ENCODE measurements around the gene ATP6V0E2.

Gene ATP6V0E2

DNA sequence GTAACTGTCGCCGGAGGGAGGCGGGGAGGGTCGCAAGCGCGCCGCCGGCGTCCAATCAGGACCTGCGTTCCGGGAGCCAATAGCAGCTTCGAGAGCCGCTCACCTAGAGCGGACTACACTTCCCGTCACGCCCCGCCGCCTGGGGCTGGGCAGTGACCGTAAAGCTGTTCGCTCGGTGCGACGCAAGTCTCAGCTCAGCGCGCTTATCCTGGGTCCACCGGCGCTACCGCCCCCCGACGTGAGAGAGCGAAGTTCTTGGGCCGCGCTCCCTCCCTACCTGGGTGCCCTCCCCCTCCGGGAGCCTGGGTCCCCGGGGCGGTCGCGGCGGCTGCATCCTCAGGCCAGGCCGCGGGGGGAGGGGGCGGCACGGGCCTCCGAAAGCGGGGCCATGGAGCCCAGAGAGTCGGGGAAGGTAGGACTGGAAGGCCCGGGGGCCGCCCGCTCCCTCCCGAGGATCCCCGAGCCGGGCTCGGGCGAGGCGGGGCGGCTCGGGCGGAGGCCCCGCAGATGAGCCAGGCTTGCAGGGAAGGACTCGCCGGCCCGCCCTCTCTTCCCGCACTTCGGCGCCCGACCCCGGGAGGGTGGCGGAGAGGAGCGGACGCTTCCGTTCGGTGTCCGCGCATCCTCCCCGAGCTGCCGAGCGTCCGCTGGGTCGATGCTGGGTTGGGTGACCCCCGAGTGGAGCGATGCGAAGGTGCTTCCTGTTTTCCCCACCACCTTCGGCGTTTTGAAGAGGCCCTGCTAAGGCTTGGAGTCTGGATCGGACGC, 35.4 kb upstream of the ATP6V0E2 start, which contains the start of gene ZNF862:
Gene ZNF862 (plus strand): TSS at position 152 of the 768 bp plus-strand sequence. CDS start 237 bp downstream, at position 389.
- peak; percentile 86 for FAIRE-seq

DNA sequence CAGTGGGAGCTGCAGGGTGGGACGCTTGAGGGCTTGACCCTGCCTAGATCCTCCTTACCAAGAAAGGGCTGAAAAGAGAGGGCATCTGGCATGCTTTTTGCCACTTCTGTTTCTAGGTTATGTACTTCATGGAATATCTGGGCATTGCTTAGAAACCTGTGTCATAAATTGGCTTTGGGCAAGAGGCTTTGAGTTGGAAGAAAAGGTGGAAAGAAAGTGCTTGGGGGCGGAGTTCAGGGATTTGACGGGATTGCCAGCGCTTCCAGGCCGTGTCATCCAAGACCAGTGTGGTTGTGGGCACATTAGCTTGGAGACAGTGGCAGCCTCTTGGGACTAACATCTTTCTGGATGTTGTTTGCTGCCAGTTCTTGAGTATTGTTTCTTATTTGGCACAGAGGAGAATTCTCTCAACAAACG, 34.8 kb upstream of the ATP6V0E2 start:
- DNase-seq (ENCODE audit: insufficient read length, low spot score) (no peak), FAIRE-seq (no peak)

More for the DNA sequence above, 35.4 kb upstream of the ATP6V0E2 start, which contains the start of gene ZNF862:
- peak; percentile 95 for DNase-seq (ENCODE audit: insufficient read length, low spot score)

DNA sequence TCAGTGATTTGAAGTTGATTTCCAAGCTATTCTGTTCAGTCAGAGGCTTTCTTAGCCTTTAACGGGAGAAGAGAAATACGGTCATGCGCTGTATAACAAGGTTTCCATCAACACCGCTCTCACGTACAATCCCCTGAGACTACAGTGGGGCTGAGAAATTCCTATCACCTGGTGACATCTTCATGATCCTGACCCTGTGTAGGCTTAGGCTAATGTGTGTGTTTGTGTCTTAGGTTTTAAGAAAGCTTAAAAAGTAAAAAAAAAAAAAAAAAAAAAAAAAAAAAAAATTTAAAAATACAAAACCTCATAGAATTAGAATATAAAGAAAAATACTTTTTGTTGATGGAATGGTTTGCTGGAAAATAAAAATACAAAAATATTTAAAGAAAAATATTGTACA, 33.8 kb upstream of the ATP6V0E2 start:
- no peak for DNase-seq (ENCODE audit: insufficient read length, low spot score)
- no peak for FAIRE-seq

DNA sequence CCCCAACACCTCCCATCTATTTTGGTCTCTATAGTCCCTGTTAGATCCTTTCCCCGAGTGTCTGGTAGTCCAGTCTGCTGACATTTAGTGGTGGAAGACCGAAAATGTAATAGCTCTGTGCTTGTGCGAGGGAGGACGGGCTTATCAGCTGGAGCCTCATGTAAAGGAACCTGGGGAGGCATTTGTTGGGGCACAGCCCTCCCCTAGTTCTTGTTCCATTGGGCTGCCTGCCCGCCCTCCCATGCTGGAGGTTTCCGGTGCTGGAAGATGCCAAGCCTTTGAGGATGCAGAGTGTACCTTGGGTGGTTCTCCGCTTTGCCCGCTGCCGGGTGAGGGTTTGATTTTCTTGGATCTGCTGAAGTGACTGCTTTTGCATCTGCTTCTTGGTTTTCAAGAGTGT, 30.2 kb upstream of the ATP6V0E2 start:
- DNase-seq (ENCODE audit: insufficient read length, low spot score) (no peak), FAIRE-seq (no peak)

DNA sequence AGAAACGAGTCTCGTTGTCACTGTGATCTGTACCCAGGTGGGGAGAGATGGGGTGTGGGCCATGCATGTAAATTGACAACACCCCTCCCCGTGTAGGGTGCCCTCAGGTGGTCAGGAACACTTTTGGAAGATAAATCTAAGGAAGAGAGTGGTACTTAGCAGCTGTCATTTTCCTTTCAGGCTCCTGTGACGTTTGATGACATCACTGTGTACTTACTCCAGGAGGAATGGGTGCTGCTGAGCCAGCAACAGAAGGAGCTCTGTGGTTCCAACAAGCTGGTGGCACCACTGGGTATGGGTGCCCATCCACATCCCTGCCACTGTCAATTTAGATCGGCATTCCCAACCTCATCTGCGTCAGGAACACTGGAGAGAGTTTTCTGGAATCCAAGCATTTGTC, 29.3 kb upstream of the ATP6V0E2 start:
- FAIRE-seq (no peak), DNase-seq (ENCODE audit: insufficient read length, low spot score) (no peak)

DNA sequence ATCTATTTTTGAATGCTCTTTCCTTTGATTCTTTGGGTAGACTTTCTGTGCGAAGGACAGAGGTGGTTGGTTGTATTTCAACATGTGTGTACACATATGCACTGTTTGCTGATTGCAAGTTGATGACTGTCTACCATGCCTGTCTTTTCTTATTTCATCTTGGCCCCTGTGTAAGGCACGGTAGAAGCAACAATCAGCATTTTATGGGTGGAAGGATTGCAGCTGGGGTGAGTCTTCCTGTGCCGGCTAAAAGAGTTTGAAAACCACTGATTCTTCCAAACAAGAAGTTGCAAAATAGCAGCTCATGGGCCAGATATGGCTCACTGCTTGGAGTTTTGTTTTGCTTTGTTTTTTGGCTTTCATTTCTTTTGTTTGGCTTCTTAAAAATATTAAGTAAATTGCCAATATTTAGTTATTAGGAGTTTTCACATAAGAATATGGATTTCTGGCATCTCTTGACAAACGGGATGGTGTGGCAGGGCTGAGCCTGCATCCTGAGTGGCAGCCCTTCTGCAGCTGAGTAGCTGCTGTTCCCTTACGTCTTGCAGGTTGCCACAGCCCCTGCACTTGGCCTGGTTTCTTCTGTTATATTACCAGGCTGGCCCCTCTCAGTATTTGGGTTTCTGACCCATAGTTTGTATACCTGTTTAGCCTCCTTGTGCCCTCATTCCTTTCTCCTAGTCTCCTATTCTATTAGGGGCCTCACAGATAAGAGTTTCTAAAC, 28.4 kb upstream of the ATP6V0E2 start:
- DNase-seq (ENCODE audit: insufficient read length, low spot score), result no peak
- FAIRE-seq, result no peak

DNA sequence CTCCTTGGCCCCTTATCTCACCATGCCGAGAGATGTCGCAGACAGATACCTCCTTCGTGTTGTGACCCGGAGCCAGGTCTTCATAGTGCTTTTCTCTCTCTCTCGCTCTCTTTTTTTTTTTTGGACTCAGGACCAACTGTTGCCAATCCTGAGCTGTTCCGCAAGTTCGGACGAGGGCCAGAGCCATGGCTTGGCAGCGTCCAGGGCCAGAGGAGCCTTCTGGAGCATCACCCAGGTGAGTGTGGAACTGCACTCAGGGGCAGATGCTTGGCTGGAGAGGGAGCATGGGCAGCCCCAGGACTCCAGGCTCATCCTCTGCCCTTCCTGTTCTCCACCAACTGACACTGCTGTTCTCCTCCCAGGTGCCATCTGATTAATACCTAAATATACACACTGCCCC, 27.7 kb upstream of the ATP6V0E2 start:
- FAIRE-seq (no peak), DNase-seq (ENCODE audit: insufficient read length, low spot score) (no peak)

DNA sequence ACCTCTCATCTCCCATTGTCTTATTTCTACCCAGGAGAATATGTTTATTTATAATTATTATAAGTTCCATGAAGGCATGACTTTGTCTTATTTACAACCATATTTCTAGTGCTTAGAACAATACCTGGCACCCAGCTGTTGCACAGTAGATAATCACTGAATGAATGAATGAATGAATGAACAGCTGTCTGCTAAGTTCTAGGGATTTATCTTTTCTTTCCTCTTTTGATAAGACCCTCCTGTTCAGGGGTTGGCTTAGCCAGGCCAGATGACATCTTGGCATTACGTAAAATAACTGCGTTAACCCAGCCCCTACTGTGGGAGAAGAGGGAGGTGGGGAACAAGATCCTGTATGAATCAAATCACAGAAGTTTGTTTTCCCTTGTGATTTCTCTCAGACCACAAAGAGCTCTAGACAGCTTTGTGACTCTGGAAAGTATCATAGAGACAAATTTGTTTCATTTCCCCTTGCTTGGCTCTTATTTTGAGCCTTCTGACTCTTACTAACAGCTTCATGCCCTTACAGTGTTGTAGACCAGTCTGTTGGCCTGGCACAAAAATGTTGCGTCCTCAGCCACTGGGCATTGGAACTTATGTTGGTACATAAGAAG, 27.2 kb upstream of the ATP6V0E2 start:
- no peak for DNase-seq (ENCODE audit: insufficient read length, low spot score)
- no peak for FAIRE-seq

DNA sequence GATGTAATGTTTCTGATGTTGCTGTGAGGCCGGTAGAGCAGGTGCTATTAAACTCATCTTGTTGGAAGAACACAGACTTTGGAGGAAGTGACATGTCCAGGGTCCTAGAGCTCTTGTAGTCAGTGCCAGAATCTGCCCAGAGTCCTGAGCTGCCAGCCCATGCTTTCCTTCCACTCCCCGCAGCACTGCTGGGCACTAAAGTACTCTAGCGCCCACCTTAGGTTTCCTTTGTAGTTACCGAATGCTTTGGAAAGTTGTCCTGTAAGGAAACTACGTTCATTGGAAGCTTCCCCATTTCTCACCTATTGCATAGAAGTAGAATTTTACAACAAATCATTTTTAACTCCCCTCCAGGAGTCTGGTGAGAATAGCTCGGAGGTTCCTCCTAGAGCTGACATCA, 24.6 kb upstream of the ATP6V0E2 start:
- no peak for DNase-seq (ENCODE audit: insufficient read length, low spot score)
- no peak for FAIRE-seq

DNA sequence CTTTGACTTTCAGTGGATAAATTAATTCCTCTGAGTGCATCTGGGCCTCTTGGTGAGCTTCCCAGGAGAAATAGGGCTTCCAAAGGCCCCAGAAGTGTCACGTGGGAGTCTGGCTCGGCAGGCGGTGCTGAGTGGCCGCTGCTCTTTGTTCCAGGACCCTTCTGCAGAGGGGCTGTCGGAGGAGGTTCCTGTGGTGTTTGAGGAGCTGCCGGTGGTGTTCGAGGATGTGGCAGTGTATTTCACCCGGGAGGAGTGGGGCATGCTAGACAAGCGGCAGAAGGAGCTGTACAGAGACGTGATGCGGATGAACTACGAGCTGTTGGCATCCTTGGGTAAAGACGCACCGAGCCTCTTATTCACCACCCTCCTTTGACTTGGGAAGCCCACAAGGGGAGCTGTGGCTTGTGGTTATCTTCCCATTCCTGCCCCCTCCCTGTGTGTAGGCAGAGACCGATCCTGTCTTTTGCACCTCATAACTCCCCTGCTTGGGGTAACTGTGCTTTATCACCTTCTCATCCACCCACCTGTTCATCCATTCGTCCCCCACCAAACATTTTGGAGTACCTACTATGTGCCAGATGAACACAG, 23.7 kb upstream of the ATP6V0E2 start:
- DNase-seq (ENCODE audit: insufficient read length, low spot score) (no peak), FAIRE-seq (no peak)

DNA sequence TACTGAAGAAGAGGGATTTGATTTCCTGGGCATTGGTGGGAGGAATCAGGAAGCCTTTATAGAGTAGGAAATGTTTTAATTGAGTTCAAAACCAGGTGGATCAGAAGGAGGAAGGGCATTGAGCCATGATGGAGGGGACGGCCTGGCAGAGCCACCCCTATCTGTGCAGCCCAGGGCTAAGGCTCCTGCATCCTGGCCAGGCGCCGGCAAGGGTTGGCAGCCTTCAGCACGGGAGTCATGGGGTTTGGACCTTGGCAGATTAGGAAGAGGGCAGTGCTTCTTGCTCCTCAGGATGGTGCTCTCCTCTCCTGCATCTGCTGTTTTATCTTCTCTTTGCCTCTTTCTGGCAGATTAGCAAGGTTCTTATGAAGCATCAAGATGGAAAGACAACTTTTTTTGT, 23.1 kb upstream of the ATP6V0E2 start:
- DNase-seq (ENCODE audit: insufficient read length, low spot score) (no peak), FAIRE-seq (no peak)

DNA sequence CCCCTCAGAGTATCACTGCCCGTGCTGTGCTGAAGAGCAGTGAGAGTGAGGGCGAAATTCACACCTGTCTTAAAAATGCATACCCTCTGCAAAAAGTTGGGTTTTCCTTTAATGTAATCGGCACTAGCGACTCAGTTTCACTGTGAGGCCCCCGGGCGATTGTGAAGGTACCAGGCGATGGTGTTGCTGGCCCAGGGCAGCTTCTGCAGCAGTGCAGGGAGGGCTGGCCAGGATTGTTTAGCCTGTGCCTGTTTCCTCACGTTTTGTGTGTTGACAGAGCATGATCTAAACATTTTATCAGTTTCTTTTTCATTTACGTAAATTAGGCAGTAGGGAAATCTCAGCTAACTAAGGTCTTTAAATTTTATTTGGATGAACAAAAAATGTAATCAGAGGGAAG, 22.3 kb upstream of the ATP6V0E2 start:
- no peak for FAIRE-seq

DNA sequence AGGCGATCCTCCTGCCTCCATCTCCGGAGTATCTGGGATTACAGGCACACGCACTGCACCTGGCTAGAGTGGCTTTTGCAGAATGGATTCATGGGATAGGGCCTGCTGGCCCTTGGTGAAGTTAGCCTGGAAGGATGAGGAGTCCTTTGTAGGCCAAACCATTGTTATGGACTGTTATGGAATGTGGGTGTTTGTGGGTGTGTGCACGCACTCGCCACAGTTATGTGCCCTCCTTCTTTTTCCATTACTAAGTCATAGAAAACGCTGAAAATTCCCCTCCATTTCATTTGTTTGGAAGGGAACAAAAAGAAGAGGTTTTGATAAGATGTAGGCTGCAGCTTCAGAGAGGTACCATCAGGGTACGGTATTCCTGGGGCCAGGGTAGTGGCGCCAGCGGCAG, 20.6 kb upstream of the ATP6V0E2 start:
- FAIRE-seq (no peak), DNase-seq (ENCODE audit: insufficient read length, low spot score) (no peak)

More for the DNA sequence above, 22.3 kb upstream of the ATP6V0E2 start:
- DNase-seq (ENCODE audit: insufficient read length, low spot score), result no peak

DNA sequence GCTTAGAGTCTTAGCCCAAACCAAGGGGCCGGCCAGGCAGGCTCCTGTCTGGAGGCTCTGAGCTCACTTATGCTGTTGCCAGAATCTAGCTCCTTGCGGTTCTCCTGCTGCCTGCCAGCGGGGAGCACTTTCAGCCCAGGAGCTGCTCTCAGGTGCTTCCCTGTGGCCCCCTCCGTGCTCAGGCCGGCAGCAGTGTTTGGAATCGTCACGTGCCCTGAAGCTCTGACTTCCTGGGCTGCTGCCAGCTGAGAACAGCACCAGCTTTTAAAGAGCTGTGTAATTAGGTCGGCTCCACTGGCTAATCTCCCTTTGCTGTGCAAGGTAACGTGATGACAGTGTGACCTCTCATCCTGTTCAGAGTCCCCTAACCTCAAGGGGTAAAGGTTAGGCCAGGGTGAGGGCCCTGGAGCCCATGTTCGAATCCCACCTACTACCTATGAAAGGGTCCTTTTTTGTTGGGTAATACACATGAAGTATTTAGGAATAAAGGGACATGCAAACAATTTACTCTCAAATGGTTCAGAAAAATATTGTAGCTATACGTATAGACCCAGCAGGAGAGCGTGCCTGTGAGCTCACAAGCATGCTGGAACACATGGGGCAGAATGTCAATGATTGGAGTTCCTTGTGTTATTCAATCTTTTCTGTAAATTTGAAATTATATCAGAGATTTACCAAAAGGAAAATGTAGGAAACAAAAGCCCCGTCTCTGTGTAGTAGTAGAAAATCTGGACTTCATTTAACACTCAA, 19.0 kb upstream of the ATP6V0E2 start:
- DNase-seq (ENCODE audit: insufficient read length, low spot score) (peak; percentile 30), FAIRE-seq (no peak)

DNA sequence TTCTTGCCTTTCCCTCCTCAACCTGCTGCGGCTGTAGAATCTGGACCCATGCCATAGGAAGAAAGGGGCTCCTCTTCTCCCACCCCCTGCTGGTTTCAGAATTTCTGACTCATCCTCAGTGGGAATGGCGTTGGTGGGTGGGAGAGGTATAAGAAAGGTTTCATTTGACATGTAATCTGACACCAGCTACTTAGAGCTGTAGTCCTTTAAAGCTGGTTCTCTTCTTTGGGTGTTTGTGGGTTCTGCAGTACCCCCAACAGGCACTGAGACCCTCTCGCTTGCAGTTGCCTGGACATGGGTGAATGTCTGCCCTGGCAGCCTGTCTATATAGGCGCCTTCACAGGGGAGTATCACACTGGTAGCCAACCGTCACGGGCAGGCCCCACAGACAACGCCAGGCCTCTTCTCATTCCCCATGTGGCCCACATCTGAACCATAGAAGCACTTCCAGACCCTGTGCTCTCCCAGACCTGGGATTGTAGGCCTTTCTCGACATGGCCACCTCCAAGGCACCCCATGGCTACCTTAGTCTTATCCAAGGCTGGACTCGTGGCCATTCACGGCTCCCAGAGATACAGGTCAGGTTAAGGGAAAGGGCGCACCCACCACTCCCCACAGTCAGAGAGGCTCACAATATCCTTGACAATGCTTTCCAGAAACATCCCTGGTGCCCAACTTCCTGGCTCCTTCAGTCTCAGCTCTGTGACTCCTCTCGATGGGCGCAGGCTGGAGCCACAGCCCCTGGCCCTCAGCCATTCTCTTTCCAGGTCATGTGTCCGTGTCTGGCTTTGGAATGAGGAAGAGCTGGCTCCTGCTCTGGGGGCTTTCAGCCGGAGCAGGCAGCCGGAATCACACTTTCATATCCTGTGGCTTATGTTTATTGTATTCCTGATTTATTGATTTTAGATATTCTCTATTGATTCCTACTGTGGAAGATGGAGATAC, 18.1 kb upstream of the ATP6V0E2 start:
- DNase-seq (ENCODE audit: insufficient read length, low spot score) (peak; percentile 66), FAIRE-seq (no peak)

DNA sequence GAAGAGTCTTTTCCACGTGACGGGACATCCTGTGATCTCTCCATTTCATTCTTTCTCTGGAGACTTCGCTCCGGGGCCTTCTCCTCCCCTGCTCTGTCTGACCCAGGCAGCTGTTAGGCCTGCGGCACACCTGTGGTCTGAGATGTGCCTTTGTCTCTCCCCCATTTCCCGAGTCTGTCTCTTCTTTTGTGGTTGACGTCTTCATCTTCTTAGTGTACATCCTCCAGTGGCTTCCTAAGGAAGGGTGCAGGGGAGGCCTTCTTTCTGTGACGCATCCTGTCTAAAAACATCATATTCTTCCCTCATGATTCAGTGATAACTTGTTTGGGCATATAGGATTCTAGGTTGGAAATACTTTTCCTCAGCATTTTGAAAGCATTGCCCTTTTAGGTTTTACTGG, 17.2 kb upstream of the ATP6V0E2 start:
- DNase-seq (ENCODE audit: insufficient read length, low spot score) (no peak), FAIRE-seq (no peak)

DNA sequence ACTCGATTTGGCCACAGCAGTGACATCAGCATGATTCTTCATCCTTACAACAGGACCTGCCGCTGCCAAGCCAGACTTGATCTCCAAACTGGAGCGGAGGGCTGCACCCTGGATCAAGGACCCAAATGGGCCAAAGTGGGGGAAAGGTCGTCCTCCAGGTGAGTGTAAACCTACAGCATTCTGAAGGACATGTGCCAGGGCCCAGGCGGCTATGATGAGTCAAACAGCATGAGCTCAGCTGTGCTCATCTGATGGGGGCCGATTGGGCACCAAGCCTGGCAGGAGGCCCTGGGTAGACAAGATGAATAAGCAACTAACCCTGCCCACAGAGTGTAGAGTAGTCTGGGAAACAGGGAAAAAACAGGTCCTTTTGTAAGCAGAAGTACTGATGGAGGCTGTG, 14.4 kb upstream of the ATP6V0E2 start:
- FAIRE-seq (no peak), DNase-seq (ENCODE audit: insufficient read length, low spot score) (no peak)

DNA sequence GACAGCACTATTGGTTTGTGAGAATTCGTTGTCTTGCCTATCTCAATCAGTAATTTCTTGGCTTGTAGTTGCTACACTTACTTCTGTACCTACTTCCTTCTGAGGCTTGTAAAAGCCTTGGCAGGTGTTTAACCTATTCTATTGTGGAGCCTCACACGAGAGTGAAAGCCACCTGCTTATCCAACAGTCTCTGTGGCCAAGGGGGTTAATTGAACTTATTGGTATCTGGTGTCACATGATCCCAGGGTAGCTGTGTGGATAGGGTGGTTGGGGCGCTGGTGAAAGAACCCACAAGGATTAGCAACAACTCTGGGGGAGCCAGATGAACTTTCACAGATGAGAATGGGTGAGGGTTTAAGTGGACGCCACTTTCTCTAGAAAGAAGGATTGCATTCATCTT, 13.9 kb upstream of the ATP6V0E2 start:
- FAIRE-seq (no peak), DNase-seq (ENCODE audit: insufficient read length, low spot score) (no peak)

All from HTR-8/SVneo (cell line).